Measurements from ENCODE around the gene E2F8. TPM values are rescaled to one million over a fixed set of nuclear protein-coding genes. Genes with fewer than 3 reads are reported as not detected.

Gene E2F8
- total and polyA plus RNA-seq, 4 experiments from 2014 or later: not detected

DNA sequence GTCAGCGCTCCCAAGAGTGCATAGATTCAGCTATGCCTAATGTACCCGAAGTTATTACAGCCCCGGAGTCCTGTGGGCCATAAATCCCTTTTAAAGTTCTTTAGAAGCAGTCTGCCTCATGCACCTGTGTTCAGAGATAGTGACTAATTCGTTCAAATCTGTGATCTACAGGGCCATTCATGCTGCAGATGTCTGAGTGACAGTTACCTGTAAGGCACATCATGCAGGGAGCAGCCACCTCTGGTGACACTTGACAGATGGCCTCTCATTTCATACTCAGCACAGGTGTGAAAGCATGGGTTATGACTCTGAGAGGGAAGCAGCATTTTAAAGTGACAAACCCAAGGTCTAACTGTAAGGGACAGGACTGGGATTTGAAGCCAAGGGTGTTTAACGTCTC is 2.4 kb upstream of the E2F8 start:
- CTCF ChIA-PET (ENCODE audit: partially characterized antibody): interaction anchor here (1.2 kb wide), 1 partner anchor 11 kb away, joined by 3 read pairs; no protein-coding TSS in a partner anchor
- H3K27me3 ChIP-seq (ENCODE audit: insufficient read depth, low read length): peaks cover 10% of the 10 kb centered on the region
- H3K4me3 ChIP-seq (ENCODE audit: low read length in 2 of 2): no peak overlapping the region
- no peak overlapping the region for H3K27ac ChIP-seq (ENCODE audit: low read depth, low read length)
- POLR2A ChIA-PET (ENCODE audit: partially characterized antibody): no interaction called here
- H3K27ac Mint-ChIP-seq: no peak overlapping the region
- DNase-seq: no peak
- no peaks in the 10 kb centered on the region for H3K9me3 Mint-ChIP-seq
- peaks cover 7 to 23% (median 13%) of the 10 kb centered on the region in 4 donors for H3K4me1 Mint-ChIP-seq
- intact Hi-C loops (cut with micrococcal nuclease): no loop called here
- no peaks in the 10 kb centered on the region for H3K9me3 ChIP-seq (ENCODE audit: control insufficient read depth in 1 of 2, low read length in 2 of 2)
- no peaks in the 10 kb centered on the region for H3K36me3 ChIP-seq (ENCODE audit: insufficient read depth, low read length)
- H3K36me3 Mint-ChIP-seq: peaks cover 0 to 2% of the 10 kb centered on the region in 2 donors
- peak overlapping the region in 4 of 8 donors; percentile 52 to 90 (median 86) for H3K4me3 Mint-ChIP-seq
- H3K27me3 Mint-ChIP-seq: peaks cover 26 to 34% of the 10 kb centered on the region in 2 donors
- H3K4me1 ChIP-seq (ENCODE audit: insufficient read depth, low read length): peaks cover 14% of the 10 kb centered on the region

DNA sequence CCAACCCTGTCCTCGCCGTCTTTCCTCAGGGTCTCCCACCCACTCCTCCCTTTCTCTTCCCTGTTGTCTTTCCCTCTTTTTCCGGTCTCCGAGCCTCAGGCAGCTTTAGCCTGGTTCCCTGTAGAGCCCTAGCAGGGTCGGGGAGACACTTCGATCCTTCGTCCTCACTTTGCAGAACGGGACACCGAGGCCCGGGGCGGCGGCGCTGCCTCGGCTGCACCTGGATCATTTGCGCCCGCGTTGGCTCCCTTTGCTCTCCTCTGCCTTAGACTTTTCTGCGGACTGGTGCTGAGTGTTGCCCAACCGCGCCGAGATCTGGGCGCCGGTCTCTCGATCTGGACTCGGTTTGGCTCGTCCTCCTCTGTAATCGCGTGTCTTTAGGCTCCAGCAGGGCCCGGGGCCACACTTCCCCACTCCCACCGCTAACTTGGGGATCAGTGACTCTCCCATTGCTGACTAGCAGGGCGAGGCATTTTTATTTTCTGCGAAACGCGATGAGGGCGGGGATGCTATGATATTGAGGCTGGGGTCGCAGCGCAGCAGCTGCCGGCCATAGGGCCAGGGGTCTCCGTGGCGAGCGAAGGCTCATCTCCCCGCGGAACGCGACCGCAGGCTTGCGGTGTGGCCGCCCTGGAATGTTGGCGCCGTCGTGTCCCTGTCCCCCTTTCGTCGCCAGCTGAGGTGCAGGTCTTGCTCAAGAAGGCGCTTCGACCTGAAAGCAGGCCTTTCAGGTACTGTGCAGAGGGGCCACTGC is 1.6 kb upstream of the E2F8 start:
- Histone ChIP-seq H3K4me1 (ENCODE audit: insufficient read depth, low read length) (peaks cover 14% of the 10 kb centered on the region), H3K4me3 (ENCODE audit: low read length in 2 of 2) (peak overlapping the region in 1 of 2 donors; percentile 89), H3K36me3 (ENCODE audit: insufficient read depth, low read length) (no peaks in the 10 kb centered on the region), H3K9me3 (ENCODE audit: control insufficient read depth in 1 of 2, low read length in 2 of 2) (no peaks in the 10 kb centered on the region), H3K27me3 (ENCODE audit: insufficient read depth, low read length) (peaks cover 10% of the 10 kb centered on the region), H3K27ac (ENCODE audit: low read depth, low read length) (no peak overlapping the region)
- Mint-ChIP-seq H3K36me3 (peaks cover 0 to 2% of the 10 kb centered on the region in 2 donors), H3K4me1 (peaks cover 7 to 23% (median 13%) of the 10 kb centered on the region in 4 donors), H3K27me3 (peaks cover 26 to 34% of the 10 kb centered on the region in 2 donors), H3K9me3 (no peaks in the 10 kb centered on the region), H3K4me3 (peak overlapping the region; percentile 82 to 90 (median 86)), H3K27ac (peak overlapping the region in 3 of 7 donors; percentile 67 to 90 (median 75))
- no peak for DNase-seq
- intact Hi-C loops (cut with micrococcal nuclease): no loop called here
- POLR2A ChIA-PET (ENCODE audit: partially characterized antibody): no interaction called here
- CTCF ChIA-PET (ENCODE audit: partially characterized antibody): interaction anchor here (1.2 kb wide), 1 partner anchor 10 kb away, joined by 3 read pairs; no protein-coding TSS in a partner anchor

DNA sequence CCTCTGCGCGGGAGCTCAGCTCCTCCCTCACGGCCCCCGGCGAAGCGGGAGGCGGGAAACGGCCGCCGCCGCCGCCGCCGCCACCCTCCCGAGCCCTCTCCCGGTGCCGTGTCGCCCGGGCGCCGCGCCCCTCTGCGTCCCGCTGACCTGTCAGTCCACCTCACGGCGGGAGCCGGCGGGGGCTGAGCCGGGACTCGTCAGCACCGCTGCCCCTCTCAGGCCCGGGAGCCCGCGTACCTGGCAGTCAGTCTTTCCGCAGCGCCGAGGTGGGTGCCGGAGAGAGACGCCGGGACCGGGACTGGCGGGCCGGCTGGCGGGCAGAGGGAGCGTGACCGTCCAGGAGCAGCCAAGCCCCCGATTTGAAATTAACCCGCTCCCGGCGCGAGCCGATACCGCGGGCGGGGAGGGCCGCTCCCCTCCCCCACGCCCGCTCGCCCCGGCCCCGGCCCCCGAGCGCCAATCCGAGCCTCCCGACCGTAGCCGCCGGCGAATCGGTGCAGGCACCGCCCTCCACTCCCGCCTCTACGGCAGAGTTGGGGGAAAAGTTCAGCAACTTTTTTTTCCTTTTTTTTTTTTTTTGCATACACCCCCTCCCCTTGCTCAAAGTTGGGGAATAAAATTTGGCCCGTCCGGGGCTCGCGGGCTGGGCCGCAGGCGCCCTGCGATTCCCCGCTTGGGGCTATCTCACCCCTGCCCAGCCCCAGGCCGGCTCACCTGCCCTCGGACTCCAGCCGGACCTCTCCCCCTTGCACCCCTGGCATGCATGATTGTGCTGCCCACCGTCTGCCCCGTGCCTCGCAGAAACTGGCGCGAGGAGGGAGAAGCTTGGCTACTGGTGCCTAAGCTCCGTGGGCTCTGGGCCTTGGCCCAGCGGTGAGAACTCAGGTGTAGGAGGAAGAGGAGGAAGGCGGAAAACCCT is 774 bp upstream of the E2F8 start:
- Mint-ChIP-seq H3K4me3 (peak overlapping the region; percentile 82 to 92 (median 86)), H3K36me3 (peaks cover 0 to 2% of the 10 kb centered on the region in 2 donors), H3K4me1 (peaks cover 7 to 23% (median 13%) of the 10 kb centered on the region in 4 donors), H3K9me3 (no peaks in the 10 kb centered on the region), H3K27me3 (peaks cover 26 to 29% of the 10 kb centered on the region in 2 donors), H3K27ac (peak overlapping the region in 1 of 7 donors; percentile 67)
- H3K4me1 ChIP-seq (ENCODE audit: insufficient read depth, low read length): peaks cover 14% of the 10 kb centered on the region
- no peak for DNase-seq
- no peak overlapping the region for H3K27ac ChIP-seq (ENCODE audit: low read depth, low read length)
- no peaks in the 10 kb centered on the region for H3K9me3 ChIP-seq (ENCODE audit: control insufficient read depth in 1 of 2, low read length in 2 of 2)
- peaks cover 10% of the 10 kb centered on the region for H3K27me3 ChIP-seq (ENCODE audit: insufficient read depth, low read length)
- peak overlapping the region in 1 of 2 donors; percentile 89 for H3K4me3 ChIP-seq (ENCODE audit: low read length in 2 of 2)
- no peaks in the 10 kb centered on the region for H3K36me3 ChIP-seq (ENCODE audit: insufficient read depth, low read length)
- CTCF ChIA-PET (ENCODE audit: partially characterized antibody): no interaction called here
- POLR2A ChIA-PET (ENCODE audit: partially characterized antibody): no interaction called here
- intact Hi-C loops (cut with micrococcal nuclease): no loop called here

DNA sequence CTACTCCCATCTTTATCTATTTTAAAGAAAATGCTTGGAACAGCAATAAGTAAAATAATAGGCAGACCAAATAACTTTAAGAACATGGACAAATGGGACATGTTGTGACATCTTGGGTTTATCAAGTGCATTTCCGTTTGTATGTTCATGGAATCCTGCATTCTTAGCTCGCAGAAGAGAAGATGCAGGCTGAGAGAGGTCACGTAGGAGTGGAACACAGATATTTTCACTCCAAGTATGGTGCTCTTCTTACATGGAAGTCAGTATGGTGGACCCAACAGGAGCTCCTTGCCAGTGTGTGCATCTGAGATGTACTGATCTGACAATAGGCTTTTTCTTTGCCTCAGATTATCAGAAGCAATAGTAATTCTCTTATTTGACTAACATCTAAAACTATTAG is 1.7 kb downstream of the E2F8 start:
- Histone ChIP-seq H3K4me1 (ENCODE audit: insufficient read depth, low read length) (peaks cover 14% of the 10 kb centered on the region), H3K27me3 (ENCODE audit: insufficient read depth, low read length) (peaks cover 10% of the 10 kb centered on the region), H3K36me3 (ENCODE audit: insufficient read depth, low read length) (no peaks in the 10 kb centered on the region), H3K27ac (ENCODE audit: low read depth, low read length) (no peak overlapping the region), H3K9me3 (ENCODE audit: control insufficient read depth in 1 of 2, low read length in 2 of 2) (no peaks in the 10 kb centered on the region), H3K4me3 (ENCODE audit: low read length in 2 of 2) (no peak overlapping the region)
- peaks cover 21% of the 10 kb centered on the region in 2 donors for H3K27me3 Mint-ChIP-seq
- H3K27ac Mint-ChIP-seq: peak overlapping the region in 2 of 7 donors; percentile 18 to 24
- H3K4me3 Mint-ChIP-seq: peak overlapping the region in 6 of 8 donors; percentile 4 to 65 (median 41)
- H3K4me1 Mint-ChIP-seq: peaks cover 7 to 23% (median 13%) of the 10 kb centered on the region in 4 donors
- DNase-seq: no peak
- H3K36me3 Mint-ChIP-seq: peaks cover 0 to 2% of the 10 kb centered on the region in 2 donors
- ChIA-PET CTCF (ENCODE audit: partially characterized antibody) (no interaction called here), POLR2A (ENCODE audit: partially characterized antibody) (no interaction called here)
- intact Hi-C loops (cut with micrococcal nuclease): no loop called here
- no peaks in the 10 kb centered on the region for H3K9me3 Mint-ChIP-seq

DNA sequence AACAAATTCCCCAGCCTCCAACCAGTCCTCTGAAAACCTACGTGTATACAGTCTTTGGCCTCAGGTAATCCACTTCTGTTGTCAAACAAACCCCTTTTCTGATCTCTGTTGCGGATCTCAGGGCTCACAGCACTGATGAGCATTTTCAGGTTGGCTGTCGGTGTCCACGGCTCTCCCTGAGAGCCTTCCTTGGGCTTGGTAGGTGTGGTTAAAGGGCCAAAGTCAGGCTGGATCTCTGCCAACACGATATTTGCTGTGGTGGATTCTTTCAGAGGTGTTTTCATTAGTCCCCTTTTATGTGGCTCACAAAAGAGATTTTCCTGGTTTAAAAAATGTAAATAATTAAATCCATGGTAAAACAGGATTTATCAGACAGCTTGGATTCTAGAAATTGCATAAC is 2.9 kb downstream of the E2F8 start:
- no peaks in the 10 kb centered on the region for H3K9me3 Mint-ChIP-seq
- H3K4me1 Mint-ChIP-seq: peaks cover 7 to 21% (median 13%) of the 10 kb centered on the region in 4 donors
- H3K36me3 Mint-ChIP-seq: peaks cover 0 to 2% of the 10 kb centered on the region in 2 donors
- intact Hi-C loops (cut with micrococcal nuclease): no loop called here
- H3K27me3 Mint-ChIP-seq: peaks cover 11 to 13% of the 10 kb centered on the region in 2 donors
- no peak overlapping the region for H3K4me3 ChIP-seq (ENCODE audit: low read length in 2 of 2)
- H3K27me3 ChIP-seq (ENCODE audit: insufficient read depth, low read length): peaks cover 10% of the 10 kb centered on the region
- ChIA-PET POLR2A (ENCODE audit: partially characterized antibody) (no interaction called here), CTCF (ENCODE audit: partially characterized antibody) (interaction anchor here (1.9 kb wide), 1 partner anchor 21 kb away, joined by 6 read pairs; no protein-coding TSS in a partner anchor)
- peaks cover 14% of the 10 kb centered on the region for H3K4me1 ChIP-seq (ENCODE audit: insufficient read depth, low read length)
- H3K36me3 ChIP-seq (ENCODE audit: insufficient read depth, low read length): no peaks in the 10 kb centered on the region
- DNase-seq: no peak
- no peak overlapping the region for H3K27ac Mint-ChIP-seq
- H3K9me3 ChIP-seq (ENCODE audit: control insufficient read depth in 1 of 2, low read length in 2 of 2): no peaks in the 10 kb centered on the region
- no peak overlapping the region for H3K4me3 Mint-ChIP-seq
- no peak overlapping the region for H3K27ac ChIP-seq (ENCODE audit: low read depth, low read length)

DNA sequence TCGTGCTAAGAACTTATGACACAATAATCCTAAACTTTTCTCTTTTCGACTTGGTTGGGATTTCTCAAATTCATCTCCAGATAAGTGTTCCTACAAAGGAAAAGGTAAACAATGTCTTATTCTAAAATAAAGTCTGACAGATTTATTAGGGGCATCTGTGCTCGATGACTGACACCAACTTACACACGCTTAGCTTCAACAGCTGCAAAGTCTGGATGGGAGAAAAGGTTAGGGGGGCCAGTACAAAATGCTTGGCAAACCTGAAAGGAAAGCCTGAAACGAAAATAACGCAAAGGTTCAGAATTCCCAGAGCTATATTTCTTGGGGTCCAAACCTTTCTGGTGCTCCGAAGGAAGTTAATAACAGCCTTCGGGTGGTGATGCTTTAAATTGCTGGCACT is 3.4 kb downstream of the E2F8 start:
- H3K27me3 Mint-ChIP-seq: peaks cover 7 to 10% of the 10 kb centered on the region in 2 donors
- peaks cover 0 to 1% of the 10 kb centered on the region in 2 donors for H3K36me3 Mint-ChIP-seq
- Histone ChIP-seq H3K4me3 (ENCODE audit: low read length in 2 of 2) (no peak overlapping the region), H3K27ac (ENCODE audit: low read depth, low read length) (no peak overlapping the region), H3K27me3 (ENCODE audit: insufficient read depth, low read length) (peaks cover 8% of the 10 kb centered on the region), H3K36me3 (ENCODE audit: insufficient read depth, low read length) (no peaks in the 10 kb centered on the region), H3K4me1 (ENCODE audit: insufficient read depth, low read length) (peaks cover 14% of the 10 kb centered on the region), H3K9me3 (ENCODE audit: control insufficient read depth in 1 of 2, low read length in 2 of 2) (no peaks in the 10 kb centered on the region)
- POLR2A ChIA-PET (ENCODE audit: partially characterized antibody): no interaction called here
- intact Hi-C loops (cut with micrococcal nuclease): no loop called here
- no peaks in the 10 kb centered on the region for H3K9me3 Mint-ChIP-seq
- no peak overlapping the region for H3K27ac Mint-ChIP-seq
- CTCF ChIA-PET (ENCODE audit: partially characterized antibody): interaction anchor here (1.9 kb wide), 1 partner anchor 21 kb away, joined by 6 read pairs; no protein-coding TSS in a partner anchor
- H3K4me3 Mint-ChIP-seq: no peak overlapping the region
- DNase-seq: no peak
- H3K4me1 Mint-ChIP-seq: peaks cover 7 to 16% (median 11%) of the 10 kb centered on the region in 4 donors

All from CD4-positive, alpha-beta memory T cell (primary cell).